Upper lobe of left lung (tissue), 4 donors: ENCODE results near the gene GRHL1.

ENCODE experiments used
- EP300 ChIP-seq, 4 donors: sonication (generic); formaldehyde crosslinking; IDR thresholded peaks; one replicate each; pipeline ENCODE4 v1.5.1; 2017; ENCODE audit warnings: antibody characterized with exemption in 4 of 4, control low read depth in 2 of 4
- POLR2A ChIP-seq, 4 donors: fragments of 450-650 bp; IDR thresholded peaks; one replicate each; pipeline ENCODE4 v1.5.1; 2016 to 2017; ENCODE audit warnings: antibody characterized with exemption in 4 of 4, mild to moderate bottlenecking in 2 of 4

- TF ChIP-seq POLR2A (IDR thresholded peaks at IDR 0.05): no peak
- TF ChIP-seq EP300 (IDR thresholded peaks at IDR 0.05): no peak
Observed at GRCh38 chr2:10032746-10033105, 81.2 kb downstream of the GRHL1 start.
